HG02884 (cell line): ENCODE measurements around the gene TBC1D22A.

Experiments
- ATAC-seq: cut with Tn5 transposase; IDR thresholded peaks from one replicate; pipeline ENCODE4 v1.9.1; 2021; ENCODE audit warnings: mild to moderate bottlenecking, moderate library complexity; ENCODE audit not compliant: unreplicated experiment

TBC1D22A gene

DNA sequence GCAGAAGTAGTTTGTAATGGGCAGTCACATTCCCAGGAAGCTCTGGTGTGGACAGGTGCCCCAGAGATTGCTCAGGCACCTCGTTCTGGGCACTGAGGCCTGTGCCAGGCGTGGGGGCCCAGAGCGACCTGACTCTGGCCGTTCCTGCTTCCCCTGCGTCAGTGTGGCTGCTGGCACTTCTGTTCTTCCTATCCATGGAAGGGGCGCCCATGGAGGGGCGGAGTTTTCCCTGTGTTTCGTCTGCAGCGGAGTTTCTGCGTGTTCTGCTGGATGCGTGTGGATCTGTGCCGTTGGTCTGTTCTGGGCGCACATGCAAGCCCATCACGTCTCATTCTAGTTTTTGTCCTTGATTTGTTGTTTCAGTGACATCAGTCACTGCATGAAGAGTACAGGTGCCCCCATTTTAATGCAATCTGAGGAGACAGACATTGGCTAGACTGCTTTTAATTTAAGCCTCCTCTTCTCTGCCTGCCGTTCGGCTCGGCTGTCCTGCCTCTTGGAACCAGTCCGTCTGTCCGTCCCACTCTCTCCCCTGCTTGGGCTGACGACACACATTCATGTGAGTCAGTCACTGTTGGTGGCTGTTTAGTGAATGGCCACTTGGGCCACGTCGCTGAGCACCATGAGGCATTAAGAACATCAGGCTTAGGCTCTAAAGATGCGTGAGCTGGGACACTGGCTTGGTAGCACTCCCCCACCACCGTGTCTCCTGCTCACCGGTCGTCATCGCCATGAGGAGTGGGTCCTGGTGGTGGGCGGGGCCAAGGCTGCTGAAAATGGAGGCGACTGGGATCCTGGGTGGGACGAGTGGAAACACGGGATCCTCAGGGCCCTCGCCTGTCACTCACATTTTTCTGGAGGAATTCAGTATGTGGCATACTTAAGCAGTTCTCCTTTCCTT, 255.8 kb downstream of the TBC1D22A start:
- no peak for ATAC-seq

DNA sequence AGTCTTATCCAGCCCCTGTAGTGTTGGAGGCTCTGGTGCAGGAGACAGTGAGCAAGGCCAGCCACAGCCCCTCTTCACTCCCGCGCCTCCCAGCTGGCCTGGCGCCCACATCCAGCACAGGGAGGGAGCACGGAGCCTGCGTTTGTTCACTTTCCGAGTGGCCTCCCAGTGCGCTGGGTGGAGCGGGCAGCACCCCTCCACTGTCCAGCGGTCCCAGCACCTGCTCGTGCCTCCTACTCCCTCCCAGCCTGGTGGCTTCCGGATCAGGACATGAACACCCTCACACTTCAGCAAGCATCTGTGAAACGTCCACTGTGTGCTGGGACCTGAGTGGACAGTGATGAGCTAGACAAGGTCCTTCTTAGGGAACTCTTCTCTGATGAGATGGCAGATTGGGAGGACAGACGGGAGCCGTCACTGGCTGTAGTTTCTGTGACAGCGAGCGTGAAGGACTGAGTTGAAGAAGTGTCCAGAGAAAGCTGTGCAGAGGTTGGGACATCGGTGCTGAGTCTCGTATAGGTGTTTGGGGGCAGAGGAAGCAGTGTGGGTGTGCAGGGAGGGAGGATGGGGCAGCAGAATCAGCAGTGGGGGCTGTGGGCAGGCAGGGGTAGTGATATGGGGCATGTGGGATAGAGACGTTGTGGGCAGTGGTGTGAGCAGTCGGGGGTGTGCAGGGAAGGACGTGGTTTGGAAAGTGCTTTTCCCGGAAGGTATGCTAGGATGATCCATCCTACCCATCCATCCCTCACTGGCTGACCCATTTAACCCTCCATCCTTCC, 256.8 kb downstream of the TBC1D22A start:
- no peak for ATAC-seq

DNA sequence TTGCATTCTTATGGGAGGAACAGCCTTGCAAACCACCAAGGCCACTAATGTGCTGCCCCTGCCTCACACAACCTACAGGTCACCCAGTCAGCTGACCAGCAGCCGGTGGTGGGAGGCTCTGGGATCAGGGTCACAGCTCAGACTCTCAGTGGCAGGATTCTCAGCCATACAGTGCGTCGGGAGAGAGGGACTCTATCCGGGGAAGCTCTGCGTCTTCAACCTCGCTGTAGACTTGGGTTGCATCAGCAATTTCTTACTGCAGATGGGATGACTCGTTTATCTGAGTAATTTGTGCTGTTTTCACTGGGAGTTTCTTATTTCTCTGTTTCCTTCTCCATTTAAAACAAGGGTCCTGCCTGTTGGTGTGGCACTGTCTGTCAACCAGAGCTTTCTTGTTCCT, 257.7 kb downstream of the TBC1D22A start:
- ATAC-seq, result no peak

DNA sequence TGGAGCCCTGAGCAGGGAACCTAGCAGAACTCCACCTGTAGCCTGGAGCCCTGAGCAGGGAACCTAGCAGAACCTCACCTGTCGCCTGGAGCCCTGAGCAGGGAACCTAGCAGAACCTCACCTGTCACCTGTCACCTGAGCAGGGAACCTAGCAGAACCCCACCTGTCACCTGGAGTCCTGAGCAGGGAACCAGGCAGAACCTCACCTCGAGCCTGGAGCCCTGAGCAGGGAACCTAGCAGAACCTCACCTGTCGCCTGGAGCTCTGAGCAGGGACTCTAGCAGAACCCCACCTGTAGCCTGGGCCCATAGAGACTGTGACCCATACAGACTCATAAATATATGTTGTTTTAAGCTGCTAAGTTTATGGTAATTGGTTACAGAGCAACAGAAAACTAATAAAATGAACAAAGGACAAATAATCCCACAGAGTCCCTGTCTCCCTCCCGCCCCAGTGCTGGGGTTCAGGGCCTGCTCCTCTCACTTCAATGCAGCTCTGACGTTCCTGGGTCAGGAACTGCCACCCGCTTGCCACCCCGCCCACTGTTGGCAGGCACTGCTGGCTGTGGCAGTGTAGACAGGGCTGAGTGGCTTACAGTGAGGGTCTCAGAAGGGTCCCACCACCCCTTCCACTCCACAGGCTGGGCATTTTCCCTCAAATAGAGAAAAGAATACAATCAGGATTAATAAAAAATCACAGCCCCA, 259.1 kb downstream of the TBC1D22A start:
- no peak for ATAC-seq

DNA sequence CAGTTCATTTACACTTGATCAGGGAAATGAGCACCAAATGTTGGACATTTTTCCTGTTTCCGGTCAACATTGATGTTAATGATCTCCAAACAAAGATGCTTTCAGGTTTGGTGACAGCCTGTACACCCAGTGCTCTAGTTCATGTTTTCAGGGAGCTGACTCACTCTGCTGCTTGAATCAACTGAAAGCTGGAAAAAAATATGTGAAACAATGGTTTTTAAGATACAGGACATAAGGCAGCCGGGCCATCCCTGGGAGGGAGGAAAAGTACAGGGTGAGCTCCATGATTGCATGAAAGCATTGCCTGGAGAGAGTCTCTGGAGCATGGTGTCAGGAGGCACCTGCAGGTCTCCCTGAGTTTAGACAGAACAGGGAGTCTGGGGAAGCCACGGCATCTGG, 259.6 kb downstream of the TBC1D22A start:
- ATAC-seq, result no peak

DNA sequence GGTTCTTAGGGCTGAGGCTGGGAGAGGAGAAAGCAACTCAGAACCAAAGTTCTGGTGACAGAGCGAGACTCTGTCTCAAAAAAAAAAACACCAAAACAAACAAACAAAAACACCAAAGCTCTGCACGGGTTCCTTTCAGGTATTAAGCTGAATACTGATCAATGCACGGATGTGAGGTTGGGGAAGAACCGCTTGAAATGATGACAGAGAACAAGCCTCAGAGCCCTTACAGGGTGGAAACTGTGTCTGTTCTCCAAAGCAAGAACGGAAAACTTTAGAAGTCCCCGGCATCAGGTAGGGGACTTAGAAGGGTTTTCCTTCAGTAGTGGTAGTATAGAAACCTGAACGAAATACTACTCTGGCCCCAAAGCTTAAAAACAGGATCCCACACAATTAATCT, 260.0 kb downstream of the TBC1D22A start:
- ATAC-seq, result no peak

DNA sequence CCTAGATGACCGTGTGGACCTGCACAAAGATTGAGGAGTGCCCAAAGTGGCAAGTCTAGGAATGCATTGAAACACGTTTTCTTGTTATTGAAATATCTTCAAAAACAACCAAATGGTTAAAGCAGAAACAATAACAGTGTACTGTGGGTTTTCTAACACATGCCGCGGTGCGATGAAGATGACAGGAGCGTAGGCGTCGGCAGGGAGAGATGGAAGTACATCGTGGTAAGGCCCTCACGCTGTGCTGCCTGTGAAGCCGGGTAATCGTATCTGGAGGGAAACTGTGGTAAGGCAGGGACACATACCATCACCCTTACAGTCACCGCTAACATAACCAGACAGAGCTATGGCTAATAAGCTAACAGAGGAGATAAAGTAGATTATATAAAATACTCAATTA, 261.4 kb downstream of the TBC1D22A start:
- ATAC-seq, result no peak

DNA sequence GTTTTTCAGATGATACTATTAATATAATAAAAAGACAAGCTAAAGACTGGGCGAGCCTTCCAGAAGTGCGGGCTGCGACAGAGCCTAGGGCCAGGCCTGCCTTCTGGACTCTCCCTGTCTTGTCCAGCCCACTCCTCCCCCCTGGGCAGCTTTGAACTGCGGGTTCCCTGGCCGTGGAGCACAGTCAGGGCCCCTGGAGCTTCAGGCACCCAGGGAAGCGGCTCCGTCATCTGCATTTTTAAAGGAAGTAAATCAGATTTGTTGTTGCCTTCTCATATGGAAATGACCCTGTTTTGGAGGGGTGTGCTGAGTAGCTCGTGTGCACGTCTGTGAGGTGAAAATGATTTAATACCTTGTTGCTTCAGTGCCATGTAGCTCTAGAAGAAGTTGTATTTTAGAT, 265.3 kb downstream of the TBC1D22A start:
- no peak for ATAC-seq

DNA sequence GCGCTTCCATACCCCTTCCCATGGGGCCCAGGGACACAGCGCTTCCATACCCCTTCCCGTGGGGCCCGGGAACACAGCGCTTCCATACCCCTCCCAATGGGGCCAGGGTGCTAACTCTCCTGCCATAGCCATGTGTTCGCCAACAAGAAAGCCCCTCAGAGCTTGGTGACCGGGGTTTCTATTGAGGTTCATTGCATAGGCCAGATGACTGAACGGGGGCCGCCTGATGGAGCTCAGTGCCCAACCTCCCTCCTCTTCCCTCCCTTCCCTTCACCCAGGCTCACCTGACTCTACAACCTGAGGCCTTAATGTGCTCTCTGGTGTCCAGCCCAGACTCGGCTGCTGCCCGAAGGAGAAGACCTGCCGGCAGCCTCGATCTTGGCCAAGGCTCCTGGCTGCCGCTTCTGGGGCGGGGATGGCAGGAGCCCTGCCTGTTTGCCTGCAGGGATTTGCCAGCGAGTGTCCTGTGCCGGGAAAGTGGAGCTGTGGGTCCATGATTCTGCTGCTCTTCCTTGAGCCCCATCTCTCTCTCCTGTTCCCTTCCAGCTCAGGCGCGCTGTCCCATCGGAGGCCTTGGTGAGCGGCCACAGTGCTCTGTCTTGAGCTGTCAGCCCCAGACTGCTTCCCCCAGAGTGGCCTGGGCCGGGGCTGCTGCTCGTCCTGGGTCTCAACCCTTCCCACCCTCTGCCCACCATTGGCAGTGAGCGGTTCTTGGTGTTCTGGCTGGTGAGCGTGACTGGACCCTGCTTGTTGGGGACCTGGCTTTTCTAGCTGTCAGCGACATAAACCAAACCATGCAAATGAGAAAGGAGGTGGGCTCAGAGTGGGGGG, 267.0 kb downstream of the TBC1D22A start:
- ATAC-seq, result no peak

DNA sequence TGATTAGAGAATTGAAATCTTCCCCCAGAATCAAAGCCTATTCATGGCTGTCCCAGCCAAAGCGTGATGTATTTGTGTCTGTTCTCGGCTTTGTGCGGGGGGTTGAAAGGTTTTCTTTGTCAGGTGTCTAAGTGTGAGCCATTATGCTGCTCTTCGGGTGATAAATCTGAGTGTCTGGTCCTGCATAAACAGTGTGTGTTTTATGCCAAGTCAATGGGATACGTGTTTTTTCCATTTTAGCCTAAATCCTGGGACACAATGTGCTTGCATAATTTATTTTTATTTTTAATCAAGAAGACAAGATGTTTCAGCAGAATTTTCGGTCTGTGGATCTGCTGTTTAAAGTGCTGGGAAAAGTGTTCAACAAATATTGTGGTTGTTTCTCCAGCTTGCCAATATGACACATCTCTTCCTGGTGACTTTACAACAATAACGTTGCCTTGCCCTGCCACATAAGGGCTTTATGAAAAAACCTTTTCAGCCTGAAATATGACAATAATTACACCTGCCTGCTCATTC, 267.8 kb downstream of the TBC1D22A start:
- ATAC-seq, result no peak

DNA sequence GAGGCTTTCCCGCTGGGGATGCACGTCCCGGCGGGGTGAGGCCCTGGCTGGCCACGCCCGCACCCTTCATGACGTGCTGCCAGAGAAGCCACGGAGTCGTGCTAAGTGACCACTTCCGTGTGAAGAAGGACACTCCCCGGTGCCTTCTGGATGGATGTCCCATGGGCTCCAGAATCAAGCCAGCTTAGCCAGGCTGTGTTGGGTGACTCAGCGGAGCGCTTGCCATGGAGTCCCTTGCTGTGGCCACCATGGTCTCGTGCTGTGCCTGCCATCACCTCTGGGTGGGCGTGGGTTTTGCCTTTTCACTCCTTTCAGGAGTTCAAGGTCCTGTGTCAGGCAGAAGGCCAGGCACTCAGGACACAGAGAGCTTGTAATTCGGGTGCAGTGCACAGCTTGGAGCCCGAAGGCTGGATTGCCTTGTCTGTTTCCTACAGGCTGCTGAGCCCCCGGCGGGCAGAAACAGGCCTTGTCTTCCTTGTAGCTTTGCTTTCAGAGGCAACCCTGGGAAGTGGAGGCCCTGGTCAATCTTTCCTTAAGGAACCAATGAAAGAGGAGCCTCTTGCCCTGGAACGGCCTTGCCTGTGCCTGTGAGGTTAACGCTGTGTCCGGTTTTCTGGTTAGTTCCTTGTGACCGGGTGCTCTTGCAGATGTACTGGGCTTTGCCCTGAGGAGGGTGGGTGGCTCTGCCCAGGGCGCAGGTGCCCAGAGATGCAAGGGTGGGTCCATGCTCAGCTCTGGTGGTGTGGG, 268.6 kb downstream of the TBC1D22A start:
- ATAC-seq, result no peak

DNA sequence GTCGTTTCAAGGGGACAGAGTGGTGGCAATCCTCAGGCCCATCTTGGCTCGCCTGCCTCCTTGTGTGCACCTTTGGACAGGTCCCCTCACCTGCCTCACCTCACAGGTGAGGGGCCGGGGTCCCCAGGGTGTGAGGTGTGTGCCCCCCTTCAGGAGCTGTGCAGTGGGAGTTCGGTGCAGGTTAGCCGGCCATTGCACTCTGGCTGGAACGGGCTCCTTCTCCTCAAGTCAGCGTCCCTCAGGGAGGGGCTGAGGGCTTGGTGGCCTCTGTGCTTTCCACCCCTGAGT, 269.1 kb downstream of the TBC1D22A start:
- no peak for ATAC-seq

DNA sequence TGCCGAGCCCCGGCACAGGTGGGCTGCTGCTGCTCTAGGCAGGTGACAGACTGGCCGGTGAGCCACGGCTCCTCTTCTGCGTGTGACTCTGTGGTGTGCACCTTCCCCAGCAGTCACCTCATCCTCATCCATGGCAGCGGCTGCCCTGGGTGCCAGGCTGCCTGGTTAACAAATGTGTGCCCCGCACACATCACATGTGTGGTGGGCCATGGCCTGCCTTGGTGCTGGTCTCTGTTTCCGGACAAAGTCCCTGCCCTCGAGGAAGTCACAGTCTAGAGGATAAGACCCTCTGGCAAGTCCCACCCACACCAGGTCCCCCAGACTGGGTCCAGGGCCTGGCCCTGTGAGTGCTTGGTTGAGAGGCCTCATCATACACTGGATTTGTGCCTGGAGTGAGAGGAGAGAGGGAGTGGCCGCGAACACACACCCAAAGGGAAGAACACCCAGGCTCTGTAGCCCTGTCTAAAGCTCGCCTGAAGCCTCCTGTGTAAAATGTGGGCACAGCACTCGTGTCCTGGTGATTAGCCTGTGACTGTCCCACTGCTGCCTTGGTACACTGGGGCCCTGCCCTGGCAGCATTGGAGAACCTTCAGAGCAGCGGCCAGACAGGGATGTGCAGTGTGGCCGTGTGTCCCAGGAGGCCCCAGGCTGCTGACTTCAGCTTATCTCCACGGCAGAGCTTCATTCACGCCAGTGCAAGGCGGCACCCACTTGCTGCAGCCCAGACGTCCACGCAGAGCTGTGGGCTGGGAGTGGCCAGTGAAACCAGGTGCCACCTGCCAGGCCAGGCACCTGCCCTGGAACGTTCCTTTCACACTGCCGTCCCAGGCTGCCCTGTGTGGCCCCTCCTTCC, 269.9 kb downstream of the TBC1D22A start:
- ATAC-seq, result no peak

DNA sequence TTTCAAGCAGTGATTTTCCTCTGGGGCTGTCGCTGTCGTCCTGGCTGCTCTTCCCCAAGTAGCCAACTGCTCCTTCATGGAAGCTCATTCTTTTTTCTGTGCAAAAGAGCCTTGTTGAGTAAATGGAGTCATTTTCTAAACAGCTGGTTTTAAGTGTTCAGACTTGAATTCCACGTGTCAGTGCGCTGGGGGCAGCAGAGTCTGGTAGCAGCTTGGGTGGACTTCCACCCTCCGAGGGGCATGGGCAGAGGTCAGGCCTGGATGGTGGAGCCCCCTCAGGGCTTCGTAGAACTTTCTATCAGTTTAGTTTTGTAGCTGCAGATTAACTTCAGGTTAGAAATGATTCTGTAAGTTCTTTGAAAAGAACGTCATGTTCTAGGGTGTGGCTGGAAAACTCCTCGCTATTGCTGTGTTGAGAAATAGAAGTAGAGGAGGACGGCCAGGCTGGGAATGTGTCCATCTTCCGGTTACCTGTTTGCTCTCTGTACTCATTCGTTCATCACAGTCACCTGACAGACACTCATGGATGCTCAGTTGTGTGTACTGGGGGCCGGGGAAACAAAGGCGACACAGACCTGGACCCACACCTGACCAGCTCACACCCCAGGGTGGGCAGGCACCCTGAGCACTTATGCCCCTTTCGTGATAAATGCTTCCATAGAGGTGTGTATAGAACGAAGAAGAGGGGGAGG, 270.7 kb downstream of the TBC1D22A start:
- no peak for ATAC-seq

DNA sequence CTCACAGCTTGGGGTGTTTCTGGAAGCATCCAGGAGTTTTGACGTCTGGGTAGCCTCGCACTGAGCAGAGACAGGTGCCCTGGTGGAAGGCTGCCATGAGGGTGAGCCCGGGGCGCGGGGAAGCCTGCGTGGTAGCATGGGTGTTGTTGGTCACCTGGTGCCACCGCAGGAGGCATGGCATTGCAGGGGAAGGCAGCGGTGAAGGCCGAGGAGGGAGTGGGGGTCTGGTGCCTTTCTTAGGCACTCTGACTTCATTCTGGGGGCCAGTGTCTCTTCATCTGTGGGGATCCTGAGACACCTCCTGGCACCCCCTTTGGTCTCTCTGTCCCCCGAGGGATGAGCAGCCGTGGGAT, 271.2 kb downstream of the TBC1D22A start:
- no peak for ATAC-seq

DNA sequence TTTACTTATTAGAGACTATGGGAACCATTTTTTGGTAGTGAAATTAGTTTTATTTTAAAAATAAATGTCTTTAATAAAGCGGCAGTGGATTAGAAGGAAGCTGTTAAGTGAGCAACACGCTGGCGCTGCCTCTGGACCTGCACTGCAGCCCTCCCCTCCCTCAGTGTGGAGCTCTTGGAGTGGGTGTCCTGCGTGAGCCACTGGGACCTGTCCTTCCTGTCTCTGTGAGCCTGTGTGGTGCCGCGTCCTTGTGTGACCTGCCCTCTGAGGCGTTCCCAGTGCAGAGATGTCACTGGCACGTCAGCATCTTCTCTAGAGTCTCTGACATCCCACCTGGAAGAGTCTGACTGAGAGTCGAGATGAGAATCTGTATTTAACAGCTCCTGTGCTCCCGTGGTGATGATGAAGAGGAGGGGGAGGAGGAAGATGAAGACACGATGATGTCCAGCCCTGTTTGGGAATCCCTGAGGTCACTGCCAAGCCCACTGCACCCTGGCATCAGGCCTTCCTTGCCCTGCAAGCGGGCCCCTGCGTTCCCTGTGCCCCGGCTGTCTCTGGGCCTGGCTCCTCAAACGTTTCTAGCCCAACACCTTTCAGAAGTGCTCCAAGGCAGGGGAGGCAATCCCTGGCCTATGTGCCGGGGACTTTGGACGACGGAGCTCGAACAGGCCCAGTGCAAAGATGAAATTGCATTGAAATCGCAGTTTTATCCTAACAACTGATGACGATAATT, 271.8 kb downstream of the TBC1D22A start:
- ATAC-seq, result no peak

DNA sequence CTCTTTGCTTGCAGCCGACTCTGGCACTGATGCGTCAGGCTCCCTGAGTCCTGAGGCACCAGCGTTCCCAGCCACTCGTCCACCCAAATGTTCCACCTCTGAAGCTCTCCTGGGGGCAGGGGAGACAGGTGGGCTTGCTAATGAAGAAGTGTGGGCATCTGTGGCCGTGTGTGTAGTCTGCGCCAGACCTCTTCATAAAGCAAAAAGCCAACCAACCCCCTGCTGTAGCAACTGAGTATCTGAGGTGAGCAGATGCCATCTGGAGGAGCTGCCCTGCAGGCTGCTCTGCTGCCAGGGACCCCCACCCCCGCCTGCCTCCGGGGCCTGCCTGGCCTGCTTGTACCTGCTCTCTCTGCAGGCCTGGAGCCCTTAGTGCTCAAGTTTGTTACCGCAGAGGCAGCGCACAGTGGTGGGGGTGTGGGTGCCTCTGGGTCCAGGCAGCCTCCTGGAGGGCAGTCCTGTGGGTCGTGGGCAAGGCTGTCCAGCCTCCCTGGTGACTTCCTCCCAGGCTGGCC, 272.5 kb downstream of the TBC1D22A start:
- no peak for ATAC-seq

DNA sequence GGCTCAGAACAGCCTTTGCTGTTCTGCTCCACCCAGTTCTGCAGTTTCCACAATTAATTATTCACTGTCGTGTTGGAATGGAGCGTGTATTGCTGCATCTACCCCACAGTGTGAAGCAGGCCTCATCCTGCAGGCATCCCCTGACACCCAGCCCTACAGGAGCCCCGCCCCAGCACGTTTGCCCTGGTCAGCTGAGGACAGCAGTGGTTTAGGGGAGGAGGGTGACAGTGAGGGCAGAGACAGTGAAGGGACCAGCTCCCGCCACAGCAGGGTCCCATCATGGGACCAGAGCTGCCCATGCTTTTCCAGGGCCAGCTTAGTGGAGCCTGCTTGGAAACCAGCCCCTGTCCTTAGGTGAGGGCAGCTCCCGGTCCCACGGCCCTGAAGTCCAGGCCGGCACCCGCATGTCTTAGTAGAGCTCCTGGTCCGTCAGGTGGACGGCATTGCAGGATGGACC, 273.0 kb downstream of the TBC1D22A start:
- ATAC-seq, result no peak
